HG03039 (cell line): Measurements from ENCODE around the gene TOMM20.
"Not testable (repeated sequence)": the region's sequence is repeated elsewhere in the genome, so short reads cannot be mapped to it uniquely, and the experiment has no call there.

Source experiments
- ATAC-seq: cut with Tn5 transposase; IDR thresholded peaks from one replicate; pipeline ENCODE4 v1.9.1; 2021; ENCODE audit warnings: mild to moderate bottlenecking, moderate library complexity; ENCODE audit not compliant: unreplicated experiment

Gene TOMM20

DNA sequence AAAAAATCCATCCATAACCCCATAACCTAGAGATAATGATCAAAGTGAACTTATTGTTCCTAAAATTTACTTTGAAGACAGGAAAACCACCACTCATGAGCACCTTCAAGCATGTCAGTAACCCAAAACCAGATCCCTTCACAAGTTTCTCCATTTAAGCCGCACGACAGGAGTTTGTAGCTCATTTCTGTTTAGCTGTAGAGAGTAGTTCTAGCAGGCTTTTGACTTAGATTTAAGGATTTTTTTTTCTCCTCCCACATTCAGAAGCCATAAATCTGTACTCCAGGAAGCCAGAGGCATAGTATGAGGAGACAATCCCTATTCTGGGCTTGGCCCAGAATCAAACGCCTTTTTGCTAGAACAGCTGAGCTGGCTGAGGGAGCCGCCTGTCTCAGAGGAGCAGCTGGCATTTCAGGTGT, 25.6 kb downstream of the TOMM20 start:
- no peak for ATAC-seq

GRCh38 chr1:235102259-235102582, 26.4 kb downstream of the TOMM20 start:
- no peak for ATAC-seq

DNA sequence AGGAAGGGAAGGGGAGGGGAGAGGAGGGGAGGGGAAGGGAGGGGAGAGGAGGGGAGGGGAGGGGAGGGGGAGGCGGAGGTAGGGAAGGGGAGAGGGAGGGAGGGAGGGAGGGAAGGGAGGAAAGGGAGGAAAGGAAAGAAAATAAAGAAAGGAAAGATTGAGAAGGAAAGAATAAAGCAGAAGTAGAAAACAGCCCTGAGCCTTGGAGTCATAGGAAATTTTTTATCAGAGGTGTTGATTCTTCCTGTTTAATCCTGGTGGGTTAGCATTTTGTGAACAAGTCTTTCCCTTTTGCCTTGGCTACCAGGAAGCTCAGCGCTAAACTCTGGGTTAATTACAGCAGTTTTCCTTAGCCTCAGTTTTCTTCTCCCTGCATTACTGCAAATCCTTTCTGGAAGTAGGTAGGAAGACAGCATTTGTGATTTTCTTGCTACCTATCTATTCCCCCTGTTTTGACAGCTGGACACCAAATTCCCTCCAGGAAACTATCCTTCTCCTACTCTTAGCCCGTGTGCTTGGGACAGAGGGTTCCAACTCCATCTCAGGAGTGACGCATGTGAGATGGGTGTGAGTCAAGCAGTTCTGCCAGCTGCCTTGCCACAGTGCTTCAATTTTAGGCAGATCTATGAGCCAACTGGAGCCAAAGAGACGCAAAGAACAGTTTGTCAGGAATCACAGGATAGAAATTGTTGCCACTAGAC, 26.9 kb downstream of the TOMM20 start:
- ATAC-seq, result no peak

- ATAC-seq, result no peak
Measured at GRCh38 chr1:235100194-235100772, 28.4 kb downstream of the TOMM20 start.

DNA sequence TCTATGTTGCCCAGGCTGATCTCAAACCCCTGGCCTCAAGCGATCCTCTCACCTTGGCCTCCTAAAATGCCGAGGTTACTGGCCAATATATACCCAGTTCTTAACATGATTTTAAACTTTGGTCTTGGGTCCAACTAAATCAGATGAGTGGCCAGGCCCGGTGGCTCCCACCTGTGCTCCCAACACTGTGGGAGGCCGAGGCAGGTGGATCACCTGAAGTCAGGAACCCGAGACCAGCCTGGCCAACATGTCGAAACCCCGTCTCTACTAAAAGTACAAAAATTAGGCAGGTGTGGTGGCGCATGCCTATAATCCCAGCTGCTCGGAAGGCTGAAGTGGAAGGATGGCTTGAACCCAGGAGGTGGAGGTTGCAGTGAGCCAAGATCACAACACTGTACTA, 29.6 kb downstream of the TOMM20 start:
- no peak for ATAC-seq

- no peak for ATAC-seq
Measured at GRCh38 chr1:235098547-235098946, 30.1 kb downstream of the TOMM20 start.

GRCh38 chr1:235097501-235097900, 31.1 kb downstream of the TOMM20 start:
- not testable (repeated sequence) for ATAC-seq

DNA sequence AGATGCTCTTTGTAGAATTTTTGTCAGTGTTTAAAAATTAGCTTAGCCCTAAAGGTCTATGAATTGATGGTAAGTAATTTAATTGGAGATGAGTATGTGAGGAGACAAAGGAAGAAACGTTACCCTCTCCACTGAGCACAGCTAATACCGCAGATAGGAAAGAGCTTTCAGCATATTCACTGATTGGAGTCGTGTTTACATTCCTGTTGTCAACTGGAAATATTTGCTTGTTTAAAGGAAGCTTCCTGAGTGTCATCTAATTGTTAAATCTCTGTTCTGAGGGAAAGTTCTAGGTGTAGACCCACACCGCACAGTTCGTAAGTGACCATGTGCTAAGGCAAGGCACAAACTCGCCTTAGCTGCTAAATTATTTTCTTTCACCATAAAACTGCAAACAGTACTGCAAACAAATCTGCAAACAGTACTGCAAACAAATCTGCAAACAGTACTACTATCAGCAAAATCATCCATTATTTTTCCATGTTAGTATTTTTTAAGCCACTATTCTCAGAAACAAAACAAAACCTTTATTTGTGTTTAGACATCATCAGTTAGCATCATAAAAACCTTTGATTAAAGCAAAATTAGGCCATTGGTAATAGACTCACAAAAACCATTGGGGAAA, 32.6 kb downstream of the TOMM20 start:
- no peak for ATAC-seq

GRCh38 chr1:235093696-235094592, 34.7 kb downstream of the TOMM20 start:
- no peak for ATAC-seq

DNA sequence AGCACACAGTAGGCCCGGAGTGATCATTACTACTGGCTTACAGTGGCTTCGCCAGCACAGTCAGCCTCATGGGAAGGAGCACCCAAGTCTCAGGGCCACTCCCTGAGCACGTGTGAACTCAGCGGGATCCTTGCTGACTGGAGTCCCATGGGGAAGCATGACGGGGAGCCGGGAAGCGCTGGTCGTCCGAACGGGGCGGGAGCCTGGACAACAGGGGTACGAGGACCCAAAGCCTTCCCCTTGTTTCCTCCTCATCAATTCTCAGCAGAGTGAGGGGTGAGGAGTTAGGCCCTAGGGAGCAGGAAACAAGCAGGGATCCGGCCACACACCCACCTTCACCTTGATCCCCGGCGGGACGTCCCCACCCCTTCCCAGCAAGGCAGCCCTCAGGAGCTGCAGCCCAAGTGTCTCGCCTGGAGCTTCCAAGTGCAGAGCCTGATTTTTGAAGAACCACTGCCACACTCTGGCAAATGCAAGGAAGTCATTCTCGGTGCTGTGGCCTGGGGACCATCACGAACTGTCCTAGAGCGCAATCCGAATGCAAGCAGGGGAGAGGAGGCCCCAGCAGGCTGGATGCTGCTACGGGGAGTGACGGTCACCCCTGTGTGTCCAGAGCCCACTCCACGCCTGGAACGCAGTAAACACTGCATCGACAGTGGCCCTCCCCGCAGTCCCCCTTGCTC, 35.5 kb downstream of the TOMM20 start:
- ATAC-seq, result no peak

DNA sequence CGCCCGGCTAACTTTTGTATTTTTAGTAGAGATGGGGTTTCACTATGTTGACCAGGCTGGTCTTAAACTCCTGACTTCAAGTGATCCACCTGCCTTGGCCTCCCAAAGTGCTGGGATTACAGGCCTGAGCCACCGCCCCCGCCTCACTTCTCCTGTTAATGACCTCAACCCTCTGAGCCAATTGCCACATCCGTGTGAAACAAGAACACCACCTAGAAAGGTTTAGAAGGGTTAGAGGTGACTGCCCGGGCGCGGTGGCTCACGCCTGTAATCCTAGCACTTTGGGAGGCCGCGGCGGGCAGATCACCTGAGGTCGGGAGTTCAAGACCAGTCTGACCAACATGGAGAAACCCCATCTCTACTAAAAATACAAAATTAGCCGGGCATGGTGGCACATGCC, 36.2 kb downstream of the TOMM20 start:
- not testable (repeated sequence) for ATAC-seq

DNA sequence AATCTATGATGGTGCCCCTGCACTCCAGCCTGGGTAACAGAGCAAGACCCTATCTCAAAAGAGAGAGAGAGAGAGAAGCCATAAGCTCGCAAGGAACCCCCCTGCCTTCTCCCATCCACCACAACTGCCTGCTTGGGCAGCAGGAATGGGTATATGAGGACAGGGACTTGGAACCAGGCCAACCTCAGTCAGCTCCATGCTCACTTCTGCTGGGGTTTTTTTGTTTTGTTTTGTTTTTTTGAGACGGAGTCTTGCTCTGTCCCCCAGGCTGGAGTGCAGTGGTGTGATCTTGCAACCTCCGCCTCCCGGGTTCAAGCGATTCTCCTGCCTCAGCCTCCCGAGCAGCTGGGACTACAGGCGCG, 36.6 kb downstream of the TOMM20 start:
- not testable (repeated sequence) for ATAC-seq

DNA sequence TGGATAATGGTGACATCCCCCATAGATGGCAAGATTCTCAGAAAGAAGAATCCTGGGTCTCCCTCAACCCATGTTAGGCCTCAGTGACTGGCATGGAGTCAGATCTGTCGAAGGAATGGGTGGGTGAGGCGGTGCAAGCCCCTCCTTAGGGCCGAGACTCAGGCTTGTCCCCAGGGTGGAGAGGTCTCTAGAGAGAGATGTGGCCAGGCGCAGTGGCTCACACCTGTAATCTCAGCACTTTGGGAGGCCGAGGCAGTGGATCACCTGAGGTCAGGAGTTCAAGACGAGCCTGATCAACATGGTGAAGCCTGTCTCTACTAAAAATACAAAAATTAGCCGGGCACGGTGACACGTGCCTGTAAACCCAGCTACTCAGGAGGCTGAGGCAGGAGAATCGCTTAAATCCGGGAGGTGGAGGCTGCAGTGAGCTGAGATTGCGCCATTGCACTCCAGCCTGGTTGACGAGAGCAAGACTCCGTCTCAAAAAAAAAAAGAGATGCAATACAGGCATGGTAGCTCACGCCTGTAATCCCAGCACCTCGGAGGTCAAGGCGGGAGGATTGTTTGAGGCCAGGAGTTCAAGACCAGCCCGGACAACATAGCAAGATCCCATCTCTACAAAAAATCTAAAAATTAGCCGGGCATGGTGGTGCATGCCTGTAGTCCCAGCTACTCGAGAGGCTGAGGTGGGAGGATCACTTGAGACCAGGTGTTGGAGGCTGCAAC, 37.2 kb downstream of the TOMM20 start:
- not testable (repeated sequence) for ATAC-seq

GRCh38 chr1:235090406-235091069, 38.1 kb downstream of the TOMM20 start:
- ATAC-seq, result no peak

GRCh38 chr1:235088907-235089306, 39.7 kb downstream of the TOMM20 start:
- ATAC-seq, result no peak

GRCh38 chr1:235088430-235088829, 40.2 kb downstream of the TOMM20 start:
- ATAC-seq, result no peak

- ATAC-seq, result no peak
Measured at GRCh38 chr1:235087906-235088305, 40.7 kb downstream of the TOMM20 start.

GRCh38 chr1:235085411-235086117, 43.1 kb downstream of the TOMM20 start:
- ATAC-seq, result not testable (repeated sequence)

DNA sequence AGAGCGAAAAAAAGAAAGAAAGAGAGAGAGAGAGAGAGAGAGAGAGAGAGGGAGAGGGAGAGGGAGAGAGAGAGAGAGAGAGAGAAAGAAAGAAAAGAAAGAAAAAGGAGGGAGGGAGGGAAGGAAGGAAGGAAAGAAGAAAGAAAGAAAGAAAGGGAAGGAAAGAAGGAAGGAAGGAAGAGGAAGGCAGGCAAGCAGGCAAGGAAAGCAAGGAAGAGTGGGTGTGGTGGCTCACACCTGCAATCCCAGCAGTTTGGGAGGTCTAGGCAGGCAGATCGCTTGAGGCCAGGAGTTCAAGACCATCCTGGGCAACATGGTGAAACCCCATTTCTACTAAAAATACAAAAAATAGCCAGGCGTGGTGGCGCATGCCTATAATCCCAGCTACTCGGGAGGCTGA, 47.8 kb downstream of the TOMM20 start:
- ATAC-seq, result not testable (repeated sequence)
